Astrocyte (in vitro differentiated cells and primary cell): ENCODE results near the gene SEMA6C.

ENCODE experiments used
- CTCF ChIP-seq: IDR thresholded peaks from 2 replicates; pipeline ENCODE4 v1.5.1; 2011; ENCODE audit warnings: low read depth, mild to moderate bottlenecking, inconsistent platforms, low read length, moderate library complexity; ENCODE audit not compliant: insufficient read depth
- EZH2 ChIP-seq: IDR thresholded peaks from 2 replicates; pipeline ENCODE4 v1.6.1; 2012; ENCODE audit warnings: mild to moderate bottlenecking, low read length, inconsistent platforms; ENCODE audit not compliant: insufficient read depth

- TF ChIP-seq CTCF (no peak), EZH2 (no peak)
These were observed 11.9 kb upstream of the SEMA6C start for GRCh38 chr1:151158326-151158725.
